RWPE2 (cell line): Measurements from ENCODE around the gene ZBTB21.

Source experiments
- ATAC-seq: fragments of 200-7000 bp; cut with Tn5 transposase; 3 replicates; pipeline ENCODE4 v1.9.1; 2021; ENCODE audit warnings: low read depth
- DNase-seq: peaks from one replicate; pipeline ENCODE4 v3.0.0-alpha.2; 2020; ENCODE audit warnings: low spot score
- H3K27ac ChIP-seq: fragments of 450-650 bp; 2 replicates; pipeline ENCODE4 v1.5.1; 2017; ENCODE audit warnings: mild to moderate bottlenecking; ENCODE audit not compliant: poor library complexity, severe bottlenecking
- H3K27me3 ChIP-seq: fragments of 250-450 bp; sonication (Bioruptor Pico); 2 replicates; pipeline ENCODE4 v1.5.1; 2021; ENCODE audit warnings: mild to moderate bottlenecking, moderate library complexity; ENCODE audit not compliant: insufficient read depth, poor library complexity, severe bottlenecking
- H3K36me3 ChIP-seq: fragments of 250-450 bp; sonication (Bioruptor Pico); 2 replicates; pipeline ENCODE4 v1.5.1; 2020; ENCODE audit warnings: low read depth, mild to moderate bottlenecking, moderate library complexity
- H3K4me1 ChIP-seq: fragments of 250-450 bp; sonication (Bioruptor Pico); 2 replicates; pipeline ENCODE4 v1.5.1; 2021; ENCODE audit warnings: mild to moderate bottlenecking, moderate library complexity; ENCODE audit not compliant: insufficient read depth, poor library complexity, severe bottlenecking
- H3K4me3 ChIP-seq: fragments of 250-450 bp; sonication (Bioruptor Pico); 2 replicates; pipeline ENCODE4 v1.5.1; 2021; ENCODE audit warnings: mild to moderate bottlenecking, moderate library complexity; ENCODE audit not compliant: severe bottlenecking
- H3K9me3 ChIP-seq: fragments of 250-450 bp; sonication (Bioruptor Pico); 2 replicates; pipeline ENCODE4 v1.5.1; 2021; ENCODE audit warnings: mild to moderate bottlenecking, moderate library complexity; ENCODE audit not compliant: severe bottlenecking
- CTCF ChIP-seq: fragments of 450-650 bp; IDR thresholded peaks from one replicate; pipeline ENCODE4 v1.5.1; 2017; ENCODE audit warnings: mild to moderate bottlenecking, moderate library complexity; ENCODE audit not compliant: poor library complexity, severe bottlenecking

Gene ZBTB21

DNA sequence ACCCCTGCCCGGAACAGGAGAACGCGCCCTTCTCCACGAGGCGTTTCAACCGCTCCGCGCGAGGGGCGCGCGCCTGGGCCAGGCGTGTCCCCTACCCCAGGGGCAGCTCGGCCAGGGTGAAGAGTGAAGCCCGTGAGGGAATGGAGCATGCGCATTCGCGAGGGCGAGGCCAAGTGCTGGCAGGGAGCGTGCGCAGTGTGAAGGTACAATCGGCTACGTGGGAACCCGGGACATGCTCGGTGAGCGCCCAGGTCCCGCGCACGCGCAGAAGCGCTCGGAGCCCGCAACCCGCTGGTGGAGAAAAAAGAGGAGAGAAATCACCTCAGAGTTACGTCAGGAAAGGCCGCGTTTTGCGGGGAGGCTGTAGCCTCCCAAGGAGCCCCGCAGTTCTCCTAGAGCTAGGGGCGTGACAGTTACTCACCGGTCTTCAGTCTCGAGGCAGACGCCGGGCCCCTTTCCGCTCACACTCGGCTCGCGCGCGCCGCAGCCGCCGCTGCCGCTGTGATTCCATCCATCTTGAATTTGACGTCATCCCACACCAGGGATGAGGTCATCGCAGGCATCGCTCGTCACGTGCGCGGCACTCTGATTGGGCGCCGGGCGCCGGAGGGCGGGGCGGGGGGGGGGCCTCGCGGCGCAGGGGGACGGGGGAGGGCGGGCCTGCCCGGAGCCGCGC lies at the start of gene ZBTB21:
TSS of gene ZBTB21 (minus strand) at position 530 of the 676 bp plus-strand sequence. CDS start 16,265 bp downstream, outside the sequence.
- Histone ChIP-seq H3K4me3 (peak within 1 kb of the TSS; percentile 84), H3K9me3 (no peaks in the 10 kb centered on the region), H3K27ac (peak within 1 kb of the TSS; percentile 65), H3K36me3 (peaks cover 16% of the 10 kb centered on the region), H3K4me1 (no peaks in the 10 kb centered on the region), H3K27me3 (no peaks in the 10 kb centered on the region)
- ATAC-seq (peak; percentile 84), DNase-seq (peak; percentile 98)
- TF ChIP-seq CTCF = no peak

DNA sequence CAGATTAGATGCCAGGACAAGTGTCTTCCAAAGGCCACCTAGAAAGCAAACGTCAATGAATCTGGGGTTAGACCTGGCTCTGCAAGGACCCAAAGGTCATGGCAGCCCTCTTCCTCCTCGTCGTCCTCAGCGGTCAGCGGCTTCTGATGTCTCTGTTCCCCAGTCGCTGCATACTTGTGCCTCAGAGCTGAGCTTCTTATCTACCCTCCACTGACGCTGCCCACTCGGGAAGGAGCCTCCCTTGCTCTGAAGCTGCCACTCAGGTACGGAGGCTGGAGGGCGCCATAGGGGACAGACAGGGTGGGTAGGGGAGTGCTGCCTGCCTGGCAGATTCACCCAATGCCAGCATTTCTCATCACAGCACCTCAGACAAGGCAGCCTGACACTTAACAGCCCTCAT lies 49.6 kb upstream of the ZBTB21 start:
- ATAC-seq = no peak
- H3K27me3 ChIP-seq = no peaks in the 10 kb centered on the region
- no peaks in the 10 kb centered on the region for H3K36me3 ChIP-seq
- H3K4me3 ChIP-seq = no peak overlapping the region
- H3K4me1 ChIP-seq = peaks cover 27% of the 10 kb centered on the region
- H3K27ac ChIP-seq = no peak overlapping the region
- DNase-seq = peak; percentile 24
- no peaks in the 10 kb centered on the region for H3K9me3 ChIP-seq
- no peak for TF ChIP-seq CTCF

DNA sequence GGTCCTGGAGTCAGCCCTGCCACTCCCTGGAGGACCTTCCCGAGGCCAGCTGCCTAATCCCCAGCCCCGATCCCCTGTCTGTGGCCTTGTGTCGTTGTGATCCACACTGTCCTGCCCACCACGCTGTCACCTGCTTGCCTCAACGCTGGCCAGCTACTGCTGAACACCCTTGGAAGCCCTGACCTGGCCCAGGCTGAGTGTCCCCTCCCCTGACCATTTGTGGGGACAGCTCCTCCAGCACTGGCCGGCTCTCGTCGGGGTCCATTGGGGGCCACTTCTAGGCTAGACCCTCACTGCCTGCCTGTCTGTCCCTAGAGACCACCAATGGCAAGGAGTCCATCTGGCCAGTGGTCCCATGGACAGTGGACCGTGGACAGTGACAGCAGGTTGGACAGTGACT lies 49.0 kb upstream of the ZBTB21 start:
- Histone ChIP-seq H3K27ac (no peak overlapping the region), H3K27me3 (no peaks in the 10 kb centered on the region), H3K9me3 (no peaks in the 10 kb centered on the region), H3K4me3 (no peak overlapping the region), H3K36me3 (no peaks in the 10 kb centered on the region), H3K4me1 (peaks cover 21% of the 10 kb centered on the region)
- ATAC-seq (no peak), DNase-seq (peak; percentile 48)
- no peak for TF ChIP-seq CTCF

DNA sequence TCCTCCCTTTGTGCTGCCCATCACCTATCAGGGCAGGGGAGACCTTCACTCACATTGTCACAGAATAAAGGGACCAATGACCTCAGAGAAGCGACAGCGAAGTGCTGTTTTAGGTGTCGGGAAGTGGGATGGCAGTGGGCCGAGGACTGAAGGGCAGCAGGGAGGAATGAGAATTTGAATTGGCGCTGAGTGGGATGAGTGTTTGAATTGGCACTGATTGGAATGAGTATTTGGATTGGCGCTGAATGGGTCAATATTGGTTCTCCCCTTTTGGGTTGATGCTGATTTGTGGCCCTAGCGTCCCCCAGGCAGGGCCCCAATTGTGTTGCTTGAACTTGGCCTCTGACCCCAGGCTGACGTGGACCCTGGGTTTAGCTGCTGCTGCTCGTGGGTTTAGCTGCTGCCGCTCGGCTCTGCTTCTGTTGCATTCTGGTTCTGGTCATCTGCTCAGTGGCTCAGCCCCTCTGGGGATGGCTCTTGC lies 48.5 kb upstream of the ZBTB21 start:
- TF ChIP-seq CTCF = no peak
- DNase-seq (no peak), ATAC-seq (no peak)
- Histone ChIP-seq H3K36me3 (no peaks in the 10 kb centered on the region), H3K4me3 (no peak overlapping the region), H3K4me1 (peaks cover 17% of the 10 kb centered on the region), H3K27ac (no peak overlapping the region), H3K27me3 (no peaks in the 10 kb centered on the region), H3K9me3 (no peaks in the 10 kb centered on the region)

DNA sequence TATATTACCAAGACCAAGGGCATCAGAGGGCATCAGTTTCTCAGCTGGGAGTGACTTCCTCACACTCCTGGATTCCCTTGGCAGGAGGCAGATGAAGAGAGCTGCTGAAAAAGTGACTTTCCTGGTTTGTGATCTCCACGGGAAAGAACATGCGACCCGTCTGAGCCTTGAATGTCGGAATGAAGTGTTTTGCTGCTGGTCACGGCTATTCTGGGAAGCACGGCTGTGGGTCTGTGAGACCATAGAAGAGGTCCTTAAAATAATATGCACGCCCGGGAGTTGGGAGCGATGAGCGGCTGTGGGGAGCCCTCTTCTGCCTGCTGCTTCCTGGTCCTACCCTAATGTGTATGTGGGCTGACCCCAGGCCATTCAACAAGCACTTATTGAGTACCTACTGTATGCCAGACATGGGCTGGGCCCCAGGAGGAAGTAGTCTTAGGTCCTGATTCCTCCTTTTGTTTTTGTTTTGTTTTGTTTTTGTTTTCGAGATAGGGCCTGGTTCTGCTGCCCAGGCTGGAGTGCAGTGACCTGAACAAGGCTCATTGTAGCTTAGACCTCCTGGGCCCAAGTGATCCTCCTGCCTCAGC lies 47.8 kb upstream of the ZBTB21 start:
- no peak for ATAC-seq

More for the DNA sequence above, 47.8 kb upstream of the ZBTB21 start:
- H3K27ac ChIP-seq = peak overlapping the region; percentile 31
- DNase-seq = no peak
- H3K27me3 ChIP-seq = no peaks in the 10 kb centered on the region
- H3K4me1 ChIP-seq = peaks cover 17% of the 10 kb centered on the region
- no peak for TF ChIP-seq CTCF
- no peaks in the 10 kb centered on the region for H3K36me3 ChIP-seq
- H3K9me3 ChIP-seq = no peaks in the 10 kb centered on the region
- no peak overlapping the region for H3K4me3 ChIP-seq
